Upper lobe of left lung (tissue), 4 donors: ENCODE measurements around the gene TMEM95.

Source experiments
- CTCF ChIP-seq, 6 experiments: fragments of 450-650 bp in 4 of 6; fragments of 200-600 bp in 2 of 6; sonication (generic) in 2 of 6; IDR thresholded peaks; one replicate each; pipeline ENCODE4 v1.5.1; 2016 to 2019; ENCODE audit warnings: antibody characterized with exemption in 6 of 6
- POLR2A ChIP-seq, 4 donors: fragments of 450-650 bp; IDR thresholded peaks; one replicate each; pipeline ENCODE4 v1.5.1; 2016 to 2017; ENCODE audit warnings: antibody characterized with exemption in 4 of 4, mild to moderate bottlenecking in 2 of 4
- POLR2AphosphoS5 ChIP-seq, 2 donors: sonication (generic); formaldehyde crosslinking; IDR thresholded peaks; one replicate each; pipeline ENCODE4 v1.5.1; 2017; ENCODE audit warnings: antibody characterized with exemption in 2 of 2

DNA sequence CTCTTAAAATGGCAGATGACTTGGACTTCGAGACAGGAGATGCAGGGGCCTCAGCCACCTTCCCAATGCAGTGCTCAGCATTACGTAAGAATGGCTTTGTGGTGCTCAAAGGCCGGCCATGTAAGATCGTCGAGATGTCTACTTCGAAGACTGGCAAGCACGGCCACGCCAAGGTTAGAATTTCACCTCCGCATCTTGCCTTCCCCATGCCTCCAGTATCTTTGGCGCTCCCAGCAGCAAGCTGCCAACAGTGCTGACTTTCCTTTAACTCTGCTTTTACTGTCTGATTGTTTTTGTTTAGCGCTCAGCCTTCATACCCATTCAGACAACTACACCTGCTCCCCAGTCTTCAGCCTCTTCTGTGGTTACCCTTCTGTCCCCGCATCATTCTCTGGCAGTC is 45.3 kb upstream of the TMEM95 start:
- TF ChIP-seq CTCF (IDR thresholded peaks at IDR 0.05) (no peak), POLR2A (IDR thresholded peaks at IDR 0.05) (no peak), POLR2AphosphoS5 (IDR thresholded peaks at IDR 0.05) (no peak)
